ENCODE results near the gene S100A1.

S100A1 gene

GRCh38 chr1:153612111-153612754, 16.0 kb upstream of the S100A1 start:
- Histone ChIP-seq H3K4me1 (ENCODE audit: control insufficient read depth in 2 of 2, insufficient read depth in 1 of 2, low read depth in 1 of 2, low read length in 2 of 2) (peaks cover 20 to 28% of the 10 kb centered on the region in 2 donors), H3K14ac (ENCODE audit: low read length) (no peak overlapping the region), H3K36me3 (replicated peaks in 1 of 2; ENCODE audit: control insufficient read depth in 2 of 2, insufficient read depth in 2 of 2, low read length in 2 of 2) (no peaks in the 10 kb centered on the region), H3K18ac (ENCODE audit: low read length) (peak overlapping the region; percentile 77), H3K79me1 (ENCODE audit: low read depth, low read length) (no peaks in the 10 kb centered on the region), H2BK15ac (ENCODE audit: low read length) (peak overlapping the region; percentile 76), H2BK5ac (ENCODE audit: low read length) (no peak overlapping the region), H2BK120ac (ENCODE audit: low read depth, low read length) (peak overlapping the region; percentile 1), H3K4ac (ENCODE audit: low read length) (no peak overlapping the region), H3K9me3 (replicated peaks in 1 of 2; ENCODE audit: control insufficient read depth in 2 of 2, insufficient read depth in 1 of 2, low read depth in 1 of 2, low read length in 2 of 2) (no peaks in the 10 kb centered on the region), H3K4me2 (ENCODE audit: insufficient read depth, low read length, poor library complexity, severe bottlenecking) (peak overlapping the region; percentile 21), H3K27ac (replicated peaks; ENCODE audit: low read length) (no peak overlapping the region), H3K27me3 (ENCODE audit: control insufficient read depth in 3 of 3, insufficient read depth in 3 of 3, low read depth in 1 of 3, low read length in 3 of 3) (no peaks in the 10 kb centered on the region), H4K91ac (ENCODE audit: low read depth, low read length, poor library complexity) (no peak overlapping the region), H2AK5ac (ENCODE audit: low read depth, low read length) (no peak overlapping the region), H3K4me3 (ENCODE audit: low read length in 2 of 2) (peak overlapping the region in 1 of 2 donors; percentile 14), H2AFZ (ENCODE audit: low read length) (peak overlapping the region; percentile 80), H3K9ac (ENCODE audit: low read depth, low read length, poor library complexity) (peak overlapping the region; percentile 25), H2BK12ac (ENCODE audit: low read length) (peak overlapping the region; percentile 52), H4K8ac (ENCODE audit: low read depth, low read length) (no peak overlapping the region), H3K23ac (ENCODE audit: low read depth, low read length, poor library complexity) (no peak overlapping the region)
- no CpG with 5 or more reads among the region's 11 CpGs for WGBS, 2 donors (ENCODE audit: extremely low coverage in 2 of 2, insufficient read length in 2 of 2, insufficient replicate concordance in 1 of 2)
- DNase-seq (ENCODE audit: low spot score), result no peak

GRCh38 chr1:153612755-153613331, 15.4 kb upstream of the S100A1 start, which contains the start of gene S100A16:
Gene S100A16 (minus strand): TSS chr1:153613137. CDS start chr1:153608151, 4,986 bp downstream.
- DNase-seq (ENCODE audit: low spot score), result no peak
- Histone ChIP-seq H3K4me1 (ENCODE audit: control insufficient read depth in 2 of 2, insufficient read depth in 1 of 2, low read depth in 1 of 2, low read length in 2 of 2) (peaks cover 20 to 28% of the 10 kb centered on the region in 2 donors), H3K4me3 (ENCODE audit: low read length in 2 of 2) (peak within 1 kb of the TSS in 1 of 2 donors; percentile 14), H3K4ac (ENCODE audit: low read length) (peak within 1 kb of the TSS; percentile 42), H4K8ac (ENCODE audit: low read depth, low read length) (no peak within 1 kb of the TSS), H2BK12ac (ENCODE audit: low read length) (peak within 1 kb of the TSS; percentile 52), H3K14ac (ENCODE audit: low read length) (no peak within 1 kb of the TSS), H3K4me2 (ENCODE audit: insufficient read depth, low read length, poor library complexity, severe bottlenecking) (peak within 1 kb of the TSS; percentile 21), H2BK5ac (ENCODE audit: low read length) (no peak within 1 kb of the TSS), H4K91ac (ENCODE audit: low read depth, low read length, poor library complexity) (no peak within 1 kb of the TSS), H2AK5ac (ENCODE audit: low read depth, low read length) (peak within 1 kb of the TSS; percentile 18), H3K27ac (replicated peaks; ENCODE audit: low read length) (no peak within 1 kb of the TSS), H3K9me3 (replicated peaks in 1 of 2; ENCODE audit: control insufficient read depth in 2 of 2, insufficient read depth in 1 of 2, low read depth in 1 of 2, low read length in 2 of 2) (no peaks in the 10 kb centered on the region), H3K23ac (ENCODE audit: low read depth, low read length, poor library complexity) (peak within 1 kb of the TSS; percentile 38), H3K27me3 (ENCODE audit: control insufficient read depth in 3 of 3, insufficient read depth in 3 of 3, low read depth in 1 of 3, low read length in 3 of 3) (no peaks in the 10 kb centered on the region), H3K36me3 (replicated peaks in 1 of 2; ENCODE audit: control insufficient read depth in 2 of 2, insufficient read depth in 2 of 2, low read length in 2 of 2) (no peaks in the 10 kb centered on the region), H2BK120ac (ENCODE audit: low read depth, low read length) (peak within 1 kb of the TSS; percentile 40), H3K18ac (ENCODE audit: low read length) (peak within 1 kb of the TSS; percentile 77), H2AFZ (ENCODE audit: low read length) (peak within 1 kb of the TSS; percentile 80), H3K79me1 (ENCODE audit: low read depth, low read length) (no peaks in the 10 kb centered on the region), H3K9ac (ENCODE audit: low read depth, low read length, poor library complexity) (peak within 1 kb of the TSS; percentile 25), H2BK15ac (ENCODE audit: low read length) (peak within 1 kb of the TSS; percentile 76)
- WGBS, 2 donors (ENCODE audit: extremely low coverage in 2 of 2, insufficient read length in 2 of 2, insufficient replicate concordance in 1 of 2), result no CpG with 5 or more reads among the region's 9 CpGs

GRCh38 chr1:153613406-153613805, 14.8 kb upstream of the S100A1 start:
- no peak for DNase-seq (ENCODE audit: low spot score)

GRCh38 chr1:153614189-153614900, 13.9 kb upstream of the S100A1 start:
- Histone ChIP-seq H3K18ac (ENCODE audit: low read length) (no peak overlapping the region), H3K9ac (ENCODE audit: low read depth, low read length, poor library complexity) (no peak overlapping the region), H3K14ac (ENCODE audit: low read length) (no peak overlapping the region), H3K36me3 (replicated peaks in 1 of 2; ENCODE audit: control insufficient read depth in 2 of 2, insufficient read depth in 2 of 2, low read length in 2 of 2) (peaks cover 4 to 10% of the 10 kb centered on the region in 2 donors), H4K8ac (ENCODE audit: low read depth, low read length) (no peak overlapping the region), H2BK12ac (ENCODE audit: low read length) (no peak overlapping the region), H2BK120ac (ENCODE audit: low read depth, low read length) (no peak overlapping the region), H2AK5ac (ENCODE audit: low read depth, low read length) (no peak overlapping the region), H3K27me3 (ENCODE audit: control insufficient read depth in 3 of 3, insufficient read depth in 3 of 3, low read depth in 1 of 3, low read length in 3 of 3) (no peaks in the 10 kb centered on the region), H3K9me3 (replicated peaks in 1 of 2; ENCODE audit: control insufficient read depth in 2 of 2, insufficient read depth in 1 of 2, low read depth in 1 of 2, low read length in 2 of 2) (no peaks in the 10 kb centered on the region), H2AFZ (ENCODE audit: low read length) (no peak overlapping the region), H3K27ac (replicated peaks; ENCODE audit: low read length) (no peak overlapping the region), H3K4me2 (ENCODE audit: insufficient read depth, low read length, poor library complexity, severe bottlenecking) (no peak overlapping the region), H3K4ac (ENCODE audit: low read length) (no peak overlapping the region), H2BK5ac (ENCODE audit: low read length) (no peak overlapping the region), H3K79me1 (ENCODE audit: low read depth, low read length) (no peaks in the 10 kb centered on the region), H2BK15ac (ENCODE audit: low read length) (no peak overlapping the region), H3K23ac (ENCODE audit: low read depth, low read length, poor library complexity) (no peak overlapping the region), H3K4me3 (ENCODE audit: low read length in 2 of 2) (no peak overlapping the region), H3K4me1 (ENCODE audit: control insufficient read depth in 2 of 2, insufficient read depth in 1 of 2, low read depth in 1 of 2, low read length in 2 of 2) (peaks cover 9 to 15% of the 10 kb centered on the region in 2 donors), H4K91ac (ENCODE audit: low read depth, low read length, poor library complexity) (no peak overlapping the region)
- DNase-seq (ENCODE audit: low spot score), result no peak
- WGBS, 2 donors (ENCODE audit: extremely low coverage in 2 of 2, insufficient read length in 2 of 2, insufficient replicate concordance in 1 of 2), result no CpG with 5 or more reads among the region's 2 CpGs

More at GRCh38 chr1:153613406-153613805, 14.8 kb upstream of the S100A1 start:
- H2BK15ac ChIP-seq (ENCODE audit: low read length), result peak overlapping the region; percentile 76
- H2BK120ac ChIP-seq (ENCODE audit: low read depth, low read length), result peak overlapping the region; percentile 40
- no peaks in the 10 kb centered on the region for H3K79me1 ChIP-seq (ENCODE audit: low read depth, low read length)
- no peaks in the 10 kb centered on the region for H3K9me3 ChIP-seq (replicated peaks in 1 of 2; ENCODE audit: control insufficient read depth in 2 of 2, insufficient read depth in 1 of 2, low read depth in 1 of 2, low read length in 2 of 2)
- H3K23ac ChIP-seq (ENCODE audit: low read depth, low read length, poor library complexity), result no peak overlapping the region
- H2BK12ac ChIP-seq (ENCODE audit: low read length), result no peak overlapping the region
- no peak overlapping the region for H3K18ac ChIP-seq (ENCODE audit: low read length)
- H4K8ac ChIP-seq (ENCODE audit: low read depth, low read length), result no peak overlapping the region
- H2BK5ac ChIP-seq (ENCODE audit: low read length), result no peak overlapping the region
- H2AFZ ChIP-seq (ENCODE audit: low read length), result no peak overlapping the region
- no peak overlapping the region for H3K9ac ChIP-seq (ENCODE audit: low read depth, low read length, poor library complexity)
- H4K91ac ChIP-seq (ENCODE audit: low read depth, low read length, poor library complexity), result no peak overlapping the region
- peaks cover 0 to under 1% of the 10 kb centered on the region in 2 donors for H3K36me3 ChIP-seq (replicated peaks in 1 of 2; ENCODE audit: control insufficient read depth in 2 of 2, insufficient read depth in 2 of 2, low read length in 2 of 2)
- no peak overlapping the region for H3K4me3 ChIP-seq (ENCODE audit: low read length in 2 of 2)
- H3K4me1 ChIP-seq (ENCODE audit: control insufficient read depth in 2 of 2, insufficient read depth in 1 of 2, low read depth in 1 of 2, low read length in 2 of 2), result peaks cover 17 to 25% of the 10 kb centered on the region in 2 donors
- no peak overlapping the region for H3K4me2 ChIP-seq (ENCODE audit: insufficient read depth, low read length, poor library complexity, severe bottlenecking)
- H3K27me3 ChIP-seq (ENCODE audit: control insufficient read depth in 3 of 3, insufficient read depth in 3 of 3, low read depth in 1 of 3, low read length in 3 of 3), result no peaks in the 10 kb centered on the region
- no peak overlapping the region for H3K27ac ChIP-seq (replicated peaks; ENCODE audit: low read length)
- H2AK5ac ChIP-seq (ENCODE audit: low read depth, low read length), result peak overlapping the region; percentile 18
- H3K14ac ChIP-seq (ENCODE audit: low read length), result no peak overlapping the region
- WGBS, 2 donors (ENCODE audit: extremely low coverage in 2 of 2, insufficient read length in 2 of 2, insufficient replicate concordance in 1 of 2), result no CpG with 5 or more reads among the region's 5 CpGs
- H3K4ac ChIP-seq (ENCODE audit: low read length), result no peak overlapping the region
